GM12878 (cell line): ENCODE measurements around the gene PIGZ. TPM values are rescaled to one million over a fixed set of nuclear protein-coding genes. Genes with fewer than 3 reads are reported as not detected.

Experiments used
- ATAC-seq: fragments of 200-7000 bp; cut with Tn5 transposase; 3 replicates; pipeline ENCODE4 v1.9.1; 2020; ENCODE audit warnings: mild to moderate bottlenecking, moderate library complexity
- BruUV-seq: library from RNA; stranded (reverse); fragments of 400-500 nt; replicated peaks from 2 replicates; lab custom pipeline; 2021; lab: Mats Ljungman, UMichigan
- CTCF ChIA-PET: fragments of 300-600 bp; sonication (Branson Sonifier 250); formaldehyde crosslinking; extraction: SDS; loops from one replicate; lab custom pipeline; 2021; ENCODE audit warnings: inconsistent platforms; lab: Yijun Ruan, JAX
- POLR2A ChIA-PET: fragments of 350-600 bp; formaldehyde crosslinking; extraction: SDS; loops from one replicate; lab custom pipeline; 2021; ENCODE audit warnings: inconsistent platforms; lab: Charles Lee
- RAD21 ChIA-PET: fragments of 300-600 bp; sonication (Branson Sonifier 250); formaldehyde crosslinking; loops from one replicate; lab custom pipeline; 2023; ENCODE audit warnings: antibody characterized with exemption; ENCODE audit not compliant: unreplicated experiment; lab: Charles Lee
- SMC1A ChIA-PET: fragments of 300-600 bp; sonication (Branson Sonifier 250); formaldehyde crosslinking; loops from one replicate; lab custom pipeline; 2023; ENCODE audit not compliant: unreplicated experiment, uncharacterized antibody; lab: Charles Lee
- DNase-seq: peaks from one replicate; pipeline ENCODE4 v3.0.0-alpha.2; 2011; ENCODE audit warnings: low read depth, low spot score
- FAIRE-seq: peaks from 3 replicates; lab custom pipeline; 2011; peaks lifted over from hg19 to GRCh38; lab: Jason Lieb, UNC
- H2AFZ ChIP-seq: 2 replicates; pipeline ENCODE4 v1.6.0; 2011; ENCODE audit warnings: low read depth, low read length, control low read depth; ENCODE audit not compliant: control insufficient read depth
- H3K27ac ChIP-seq: 2 replicates; pipeline ENCODE4 v1.5.1; 2011; ENCODE audit warnings: control low read depth; ENCODE audit not compliant: control insufficient read depth, insufficient read depth
- H3K27me3 ChIP-seq, 2 experiments: replicated peaks in 1 of 2; 2 replicates each; pipeline versions ENCODE4 v1.6.0 to v1.6.1; 2011; ENCODE audit warnings: low read length in 1 of 2; ENCODE audit not compliant: control insufficient read depth in 2 of 2, insufficient read depth in 2 of 2
- H3K36me3 ChIP-seq, 2 experiments: 2 replicates each; pipeline ENCODE4 v1.5.1; 2011; ENCODE audit warnings: low read length in 1 of 2; ENCODE audit not compliant: control insufficient read depth in 2 of 2, insufficient read depth in 2 of 2
- H3K4me1 ChIP-seq: 2 replicates; pipeline ENCODE4 v1.6.1; 2011; ENCODE audit warnings: mild to moderate bottlenecking, low read length, moderate library complexity, mixed read lengths; ENCODE audit not compliant: control insufficient read depth, insufficient read depth
- H3K4me2 ChIP-seq: 2 replicates; pipeline ENCODE4 v1.6.0; 2011; ENCODE audit warnings: control low read depth; ENCODE audit not compliant: control insufficient read depth, insufficient read depth
- H3K4me3 ChIP-seq: fragments of 200-600 bp; sonication (generic); 2 replicates; pipeline ENCODE4 v1.5.1; 2016
- H3K79me2 ChIP-seq: 2 replicates; pipeline ENCODE4 v1.6.0; 2011; ENCODE audit warnings: low read length; ENCODE audit not compliant: control insufficient read depth, insufficient read depth
- H3K9ac ChIP-seq: 2 replicates; pipeline ENCODE4 v1.8.0; 2011; ENCODE audit warnings: low read length, control low read depth, mixed read lengths; ENCODE audit not compliant: control insufficient read depth, insufficient read depth
- H3K9me3 ChIP-seq: replicated peaks from 3 replicates; pipeline ENCODE4 v1.5.1; 2011; ENCODE audit warnings: mild to moderate bottlenecking, low read length; ENCODE audit not compliant: control insufficient read depth, insufficient read depth
- H4K20me1 ChIP-seq: 2 replicates; pipeline ENCODE4 v1.6.0; 2011; ENCODE audit not compliant: control insufficient read depth, insufficient read depth
- CHD1 ChIP-seq: IDR thresholded peaks from 2 replicates; pipeline ENCODE4 v1.6.1; 2012; ENCODE audit warnings: low read depth, low read length, improper control_type of control experiment
- IRF5 ChIP-seq: fragments of 450-650 bp; IDR thresholded peaks from 2 replicates; pipeline ENCODE4 v1.6.1; 2017; ENCODE audit warnings: borderline replicate concordance
- ZBTB11 ChIP-seq: fragments of 450-650 bp; formaldehyde crosslinking; IDR thresholded peaks from 2 replicates; pipeline ENCODE4 v1.5.0; 2022; ENCODE audit warnings: mild to moderate bottlenecking, missing genetic modification characterization
- WGBS: methylation state at CpG from one replicate; pipeline ENCODE4 v1.1.6; 2016; ENCODE audit warnings: low lambda C conversion rate; ENCODE audit not compliant: insufficient replicate concordance, insufficient coverage; ENCODE audit errors: missing lambda C conversion rate; 5-methylcytosine and 5-hydroxymethylcytosine counted together
- in situ Hi-C: fragments of 300-500 bp; cut with MboI; formaldehyde crosslinking; loops from 9 replicates; pipeline ENCODE4 v1.14.3; 2018; ENCODE audit warnings: mixed read lengths
- intact Hi-C: fragments of 100-400 bp; cut with micrococcal nuclease; formaldehyde crosslinking; loops from one replicate; pipeline ENCODE4 v1.14.2; 2022; ENCODE audit not compliant: unreplicated experiment
- polyA plus RNA-seq, 11 experiments: library from polyadenylated mRNA; depleted of rRNA in 4 of 11; unstranded in 6 of 11; stranded (reverse) in 5 of 11; fragments of >200 nt; fragmentation: Nextera tagmentation in 4 of 11; fragmentation: Illumina TruSeq in 1 of 11; extraction: Ambion mirVana in 4 of 11; extraction: Trizol in 1 of 11; gene quantifications; 1 replicate in 1 of 11; 2 replicates in 10 of 11; pipeline versions ENCODE4 v1.2.1 to v1.2.3, GENCODE V29; 2011 to 2016; ENCODE audit warnings: inconsistent platforms in 2 of 11, missing spikeins in 2 of 11, low read depth in 1 of 11
- total RNA-seq, 4 experiments: library from RNA; depleted of rRNA in 3 of 4; stranded (reverse); fragments of >200 nt in 3 of 4; fragmentation: Illumina TruSeq in 1 of 4; extraction: Trizol in 1 of 4; gene quantifications; 2 replicates each; pipeline versions ENCODE4 v1.2.1 to v1.2.3, GENCODE V29; 2013 to 2021

The PIGZ gene
- total and polyA plus RNA-seq, 10 of the 15 experiments (the other 5 are each of a cell fraction or from before 2014, with no cell fraction given), result 0.06 to 1.2 (median 0.64) TPM

GRCh38 chr3:197007296-197007940 is 38.8 kb upstream of the PIGZ start:
- SMC1A ChIA-PET, result no interaction called here
- CTCF ChIA-PET, result no interaction called here
- WGBS, result 72% methylated on average over 12 of the region's 12 CpGs
- Histone ChIP-seq H3K9me3 (no peaks in the 10 kb centered on the region), H3K4me2 (no peak overlapping the region), H3K27me3 (no peaks in the 10 kb centered on the region), H3K9ac (no peak overlapping the region), H3K27ac (no peak overlapping the region), H2AFZ (no peak overlapping the region), H3K4me3 (no peak overlapping the region), H3K79me2 (no peaks in the 10 kb centered on the region), H3K36me3 (no peaks in the 10 kb centered on the region), H3K4me1 (peaks cover 5% of the 10 kb centered on the region), H4K20me1 (no peaks in the 10 kb centered on the region)
- TF ChIP-seq ZBTB11 (no peak), IRF5 (no peak), CHD1 (no peak)
- POLR2A ChIA-PET, result interaction anchor here (3.8 kb wide), 1 partner anchor 15 kb away, joined by 24 read pairs; no protein-coding TSS in a partner anchor
- DNase-seq (no peak), FAIRE-seq (no peak), ATAC-seq (no peak)
- intact Hi-C loops (no loop called here), in situ Hi-C loops (no loop called here)
- BruUV-seq, result no TSS peak
- RAD21 ChIA-PET, result interaction anchor here (1.4 to 1.5 kb wide), 2 partner anchors 15 to 23 kb away, joined by 3 to 6 read pairs; no protein-coding TSS in a partner anchor
